PC-9 (cell line): Measurements from ENCODE around the gene SNURF. TPM values are rescaled to one million over a fixed set of nuclear protein-coding genes. Genes with fewer than 3 reads are reported as not detected.
"Not testable (repeated sequence)": the region's sequence is repeated elsewhere in the genome, so short reads cannot be mapped to it uniquely, and the experiment has no call there.

ENCODE experiments used
- BruUV-seq: library from RNA; stranded (reverse); fragments of 400-500 nt; replicated peaks from 2 replicates; lab custom pipeline; 2021; lab: Mats Ljungman, UMichigan
- CTCF ChIA-PET: fragments of 300-600 bp; sonication (Branson Sonifier 250); formaldehyde crosslinking; loops from one replicate; lab custom pipeline; 2022; ENCODE audit warnings: antibody characterized with exemption; lab: Charles Lee
- POLR2A ChIA-PET: fragments of 300-600 bp; sonication (Branson Sonifier 250); formaldehyde crosslinking; loops from one replicate; lab custom pipeline; 2022; ENCODE audit warnings: antibody characterized with exemption; ENCODE audit not compliant: unreplicated experiment; lab: Charles Lee
- DNase-seq, 2 experiments: peaks; one replicate each; pipeline versions ENCODE4 v3.0.0 to v3.0.0-alpha.2; 2015 to 2022; ENCODE audit warnings: mixed read lengths in 1 of 2
- H2AFZ ChIP-seq: fragments of 200-600 bp; sonication (generic); 2 replicates; pipeline ENCODE4 v1.8.1; 2017; ENCODE audit warnings: antibody characterized with exemption
- H3F3A ChIP-seq: fragments of 200-600 bp; sonication (generic); 2 replicates; pipeline ENCODE4 v1.8.1; 2017; ENCODE audit warnings: antibody characterized with exemption, mild to moderate bottlenecking, low read depth; ENCODE audit not compliant: insufficient read depth
- H3K27ac ChIP-seq: fragments of 200-600 bp; sonication (generic); 2 replicates; pipeline ENCODE4 v1.6.1; 2016; ENCODE audit warnings: mixed run types
- H3K27me3 ChIP-seq: fragments of 200-600 bp; sonication (generic); 2 replicates; pipeline ENCODE4 v1.6.1; 2016; ENCODE audit warnings: low read depth, mixed run types; ENCODE audit not compliant: insufficient read depth
- H3K36me3 ChIP-seq: fragments of 200-600 bp; sonication (generic); 2 replicates; pipeline ENCODE4 v1.6.1; 2016; ENCODE audit warnings: low read depth, mixed run types
- H3K4me1 ChIP-seq: fragments of 200-600 bp; sonication (generic); replicated peaks from 2 replicates; pipeline ENCODE4 v1.6.1; 2016; ENCODE audit warnings: mixed run types; ENCODE audit not compliant: insufficient read depth
- H3K4me2 ChIP-seq: fragments of 200-600 bp; sonication (generic); 2 replicates; pipeline ENCODE4 v1.6.1; 2017; ENCODE audit warnings: mixed run types
- H3K4me3 ChIP-seq: fragments of 200-600 bp; sonication (generic); 2 replicates; pipeline ENCODE4 v1.6.1; 2016; ENCODE audit warnings: mixed run types
- H3K79me2 ChIP-seq: fragments of 200-600 bp; sonication (generic); 2 replicates; pipeline ENCODE4 v1.6.1; 2017; ENCODE audit warnings: low read depth, mixed run types
- H3K9me2 ChIP-seq: fragments of 200-600 bp; sonication (generic); 2 replicates; pipeline ENCODE4 v1.8.1; 2017; ENCODE audit warnings: mild to moderate bottlenecking; ENCODE audit not compliant: insufficient read depth
- H3K9me3 ChIP-seq: fragments of 200-600 bp; sonication (generic); 2 replicates; pipeline ENCODE4 v1.8.1; 2016; ENCODE audit warnings: low read depth; ENCODE audit not compliant: insufficient read depth
- H4K20me1 ChIP-seq: fragments of 200-600 bp; sonication (generic); 2 replicates; pipeline ENCODE4 v1.8.1; 2017; ENCODE audit not compliant: insufficient read depth
- EZH2 ChIP-seq: fragments of 200-600 bp; sonication (generic); IDR thresholded peaks from 2 replicates; pipeline ENCODE4 v1.8.0; 2017; ENCODE audit warnings: antibody characterized with exemption, low read depth
- intact Hi-C: fragments of 100-400 bp; cut with micrococcal nuclease; formaldehyde crosslinking; loops from one replicate; pipeline ENCODE4 v1.10.0; 2022; ENCODE audit not compliant: unreplicated experiment
- total RNA-seq: library from RNA; stranded (reverse); gene quantifications from 2 replicates; pipeline ENCODE4 v1.2.3, GENCODE V29; 2021
- TF ChIP-seq, protein P1 (sequence below): fragments of 200-600 bp; sonication (generic); conservative IDR thresholded peaks from 2 replicates; pipeline ENCODE4 v1.6.1; 2017; ENCODE audit warnings: mixed run types, antibody characterized with exemption, mild to moderate bottlenecking, moderate library complexity

SNURF gene
- total RNA-seq, 1 experiment from 2014 or later: 6.7 TPM

DNA sequence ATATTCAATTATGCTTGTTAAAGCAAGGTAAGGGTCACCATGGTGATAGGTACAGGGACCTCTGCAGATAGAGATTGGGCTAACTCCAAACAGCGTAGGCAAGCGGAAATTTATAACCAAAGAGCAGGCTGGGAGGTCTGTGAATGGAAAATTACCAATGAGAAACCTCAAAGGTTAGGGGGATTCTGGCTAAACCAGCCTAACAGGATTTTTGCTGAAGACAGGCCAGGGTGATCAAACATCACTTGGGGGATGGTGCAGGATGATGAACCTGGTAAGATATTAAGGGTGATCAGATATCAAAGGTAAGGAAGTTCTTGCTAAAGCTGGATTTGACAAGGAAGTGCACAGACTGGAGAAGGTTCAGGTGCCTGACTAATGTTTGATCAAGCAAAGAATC is 35.3 kb upstream of the SNURF start:
- Histone ChIP-seq H3K27me3 (no peaks in the 10 kb centered on the region), H3F3A (no peaks in the 10 kb centered on the region), H3K9me3 (no peaks in the 10 kb centered on the region), H3K4me1 (no peaks in the 10 kb centered on the region), H3K36me3 (no peaks in the 10 kb centered on the region), H4K20me1 (no peaks in the 10 kb centered on the region), H3K27ac (no peak overlapping the region), H3K9me2 (no peaks in the 10 kb centered on the region), H3K79me2 (no peaks in the 10 kb centered on the region), H3K4me2 (no peak overlapping the region), H3K4me3 (no peak overlapping the region), H2AFZ (no peak overlapping the region)
- POLR2A ChIA-PET: no interaction called here
- intact Hi-C loops: no loop called here
- no peak for DNase-seq
- TF ChIP-seq, protein P1, sequence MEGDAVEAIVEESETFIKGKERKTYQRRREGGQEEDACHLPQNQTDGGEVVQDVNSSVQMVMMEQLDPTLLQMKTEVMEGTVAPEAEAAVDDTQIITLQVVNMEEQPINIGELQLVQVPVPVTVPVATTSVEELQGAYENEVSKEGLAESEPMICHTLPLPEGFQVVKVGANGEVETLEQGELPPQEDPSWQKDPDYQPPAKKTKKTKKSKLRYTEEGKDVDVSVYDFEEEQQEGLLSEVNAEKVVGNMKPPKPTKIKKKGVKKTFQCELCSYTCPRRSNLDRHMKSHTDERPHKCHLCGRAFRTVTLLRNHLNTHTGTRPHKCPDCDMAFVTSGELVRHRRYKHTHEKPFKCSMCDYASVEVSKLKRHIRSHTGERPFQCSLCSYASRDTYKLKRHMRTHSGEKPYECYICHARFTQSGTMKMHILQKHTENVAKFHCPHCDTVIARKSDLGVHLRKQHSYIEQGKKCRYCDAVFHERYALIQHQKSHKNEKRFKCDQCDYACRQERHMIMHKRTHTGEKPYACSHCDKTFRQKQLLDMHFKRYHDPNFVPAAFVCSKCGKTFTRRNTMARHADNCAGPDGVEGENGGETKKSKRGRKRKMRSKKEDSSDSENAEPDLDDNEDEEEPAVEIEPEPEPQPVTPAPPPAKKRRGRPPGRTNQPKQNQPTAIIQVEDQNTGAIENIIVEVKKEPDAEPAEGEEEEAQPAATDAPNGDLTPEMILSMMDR: no peak
- TF ChIP-seq EZH2: no peak
- BruUV-seq: no TSS peak
- CTCF ChIA-PET: no interaction called here

DNA sequence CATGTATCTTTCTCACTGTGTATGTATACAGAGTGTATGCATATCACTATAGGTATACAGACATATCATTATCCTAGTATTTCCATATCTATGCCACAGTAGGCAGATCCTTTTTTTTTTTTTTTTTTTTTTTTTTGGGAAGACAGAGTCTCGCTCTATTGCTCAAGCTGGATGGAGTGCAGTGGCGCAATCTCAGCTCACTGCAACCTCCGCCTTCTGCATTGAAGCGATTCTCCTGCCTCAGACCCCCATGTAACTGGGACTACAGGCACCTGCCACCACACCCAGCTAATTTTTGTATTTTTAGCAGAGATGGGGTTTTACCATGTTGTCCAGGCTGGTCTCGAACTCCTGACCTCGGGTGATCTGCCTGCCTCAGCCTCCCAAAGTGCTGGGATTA is 32.0 kb upstream of the SNURF start:
- H3K79me2 ChIP-seq, H4K20me1 ChIP-seq, H3K9me3 ChIP-seq, CTCF ChIA-PET, H3K4me3 ChIP-seq, H3F3A ChIP-seq, BruUV-seq, H2AFZ ChIP-seq, DNase-seq, H3K36me3 ChIP-seq, H3K27ac ChIP-seq, POLR2A ChIA-PET, H3K4me1 ChIP-seq, H3K9me2 ChIP-seq, H3K4me2 ChIP-seq, intact Hi-C loops, H3K27me3 ChIP-seq: not testable (repeated sequence)

DNA sequence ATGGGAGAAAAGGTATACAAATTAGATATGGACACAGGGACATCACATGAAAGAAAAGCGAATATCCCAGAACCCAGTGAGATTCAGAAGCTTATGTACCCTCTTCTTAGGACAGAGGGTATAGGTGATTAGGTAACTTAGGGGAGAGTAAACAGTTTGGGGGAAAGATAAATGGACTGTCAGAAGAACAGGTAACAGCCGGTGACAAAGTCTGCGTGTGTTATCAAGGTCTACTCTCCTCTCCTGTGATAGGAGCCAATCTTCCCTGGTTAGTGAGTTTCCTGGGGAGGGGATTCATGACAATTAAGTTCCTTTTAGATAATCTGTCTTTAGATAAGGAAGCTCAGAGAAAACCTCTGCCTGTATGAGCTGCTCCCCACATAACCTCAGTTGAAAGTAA is 30.6 kb upstream of the SNURF start:
- Histone ChIP-seq H3K9me3 (no peaks in the 10 kb centered on the region), H3K4me1 (no peaks in the 10 kb centered on the region)
- CTCF ChIA-PET: no interaction called here

DNA sequence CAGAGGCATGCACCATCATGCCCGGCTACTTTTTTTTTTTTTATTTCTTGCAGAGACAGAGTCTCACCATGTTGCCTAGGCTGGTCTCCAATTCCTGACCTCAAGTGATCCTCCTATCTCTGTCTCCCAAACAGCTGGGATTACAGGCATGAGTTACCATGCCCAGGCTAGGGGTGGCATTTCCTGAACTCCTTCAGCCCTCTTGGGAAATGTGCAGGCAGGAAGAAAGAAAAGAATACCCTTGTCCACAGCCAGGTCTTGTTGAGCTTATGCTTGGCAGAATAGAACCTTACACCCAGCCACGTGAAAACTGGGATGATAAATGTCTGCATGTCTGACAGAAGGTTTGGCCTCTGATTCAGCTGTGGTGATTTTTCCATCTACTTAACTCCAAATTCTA is 30.2 kb upstream of the SNURF start:
- ChIA-PET POLR2A (no interaction called here), CTCF (no interaction called here)
- Histone ChIP-seq H3K4me3 (no peak overlapping the region), H3F3A (no peaks in the 10 kb centered on the region), H3K79me2 (no peaks in the 10 kb centered on the region), H3K9me3 (no peaks in the 10 kb centered on the region), H3K27me3 (no peaks in the 10 kb centered on the region), H3K4me2 (no peak overlapping the region), H3K36me3 (no peaks in the 10 kb centered on the region), H3K9me2 (no peaks in the 10 kb centered on the region), H3K27ac (no peak overlapping the region), H2AFZ (no peak overlapping the region), H4K20me1 (no peaks in the 10 kb centered on the region), H3K4me1 (no peaks in the 10 kb centered on the region)
- TF ChIP-seq EZH2: no peak
- TF ChIP-seq, protein P1: no peak
- DNase-seq: no peak
- no TSS peak for BruUV-seq
- intact Hi-C loops: no loop called here

More for the DNA sequence above, 30.6 kb upstream of the SNURF start:
- intact Hi-C loops: no loop called here
- no peak for DNase-seq
- H2AFZ ChIP-seq: no peak overlapping the region
- no peaks in the 10 kb centered on the region for H3K36me3 ChIP-seq
- H3K27me3 ChIP-seq: no peaks in the 10 kb centered on the region
- no peaks in the 10 kb centered on the region for H3K9me2 ChIP-seq
- no peaks in the 10 kb centered on the region for H3K79me2 ChIP-seq
- POLR2A ChIA-PET: no interaction called here
- no peaks in the 10 kb centered on the region for H4K20me1 ChIP-seq
- no peak for TF ChIP-seq EZH2
- TF ChIP-seq, protein P1: no peak
- BruUV-seq: no TSS peak
- no peak overlapping the region for H3K27ac ChIP-seq
- H3K4me2 ChIP-seq: no peak overlapping the region
- H3K4me3 ChIP-seq: no peak overlapping the region
- H3F3A ChIP-seq: no peaks in the 10 kb centered on the region

DNA sequence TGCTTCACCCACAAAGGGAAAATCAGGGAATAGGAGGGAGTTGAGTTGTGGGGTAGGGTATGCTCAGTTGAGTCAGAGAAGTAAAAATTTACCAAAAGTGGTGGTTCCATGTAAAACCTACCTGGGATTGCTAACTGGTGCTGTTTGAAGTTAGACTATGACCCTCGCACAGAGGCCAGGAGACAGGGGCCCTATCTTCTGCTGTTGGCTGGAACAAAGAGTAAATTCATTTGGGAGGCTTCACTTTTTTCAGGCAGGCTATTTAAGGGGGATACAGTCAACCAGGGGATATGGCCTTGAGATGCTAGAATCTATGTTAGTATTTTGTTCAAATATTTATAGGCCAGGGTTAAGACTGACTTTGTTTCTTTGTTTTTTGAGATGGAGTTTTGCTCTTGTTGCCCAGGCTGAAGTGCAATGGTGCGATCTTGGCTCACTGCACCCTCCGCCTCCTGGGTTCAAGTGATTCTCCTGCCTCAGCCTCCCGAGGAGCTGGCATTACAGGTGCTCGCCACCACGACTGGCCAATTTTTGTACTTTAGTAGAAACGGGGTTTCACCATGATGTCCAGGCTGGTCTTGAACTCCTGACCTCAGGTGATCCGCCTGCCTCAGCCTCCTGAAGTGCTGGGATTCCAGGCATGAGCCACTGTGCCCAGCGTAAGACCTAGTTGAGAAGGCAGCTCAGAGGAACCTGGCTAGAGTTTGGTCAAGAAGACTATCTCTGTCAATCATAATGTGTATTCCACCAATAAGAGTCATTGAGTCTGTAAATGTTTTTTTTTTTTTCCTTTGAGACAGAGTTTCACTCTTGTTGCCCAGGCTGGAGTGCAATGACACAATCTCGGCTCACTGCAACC is 22.7 kb upstream of the SNURF start:
- H3K36me3 ChIP-seq, POLR2A ChIA-PET, DNase-seq, intact Hi-C loops, H2AFZ ChIP-seq, H3F3A ChIP-seq, H3K4me1 ChIP-seq, H3K79me2 ChIP-seq, H3K27me3 ChIP-seq, H3K27ac ChIP-seq, H3K9me3 ChIP-seq, CTCF ChIA-PET, H4K20me1 ChIP-seq, H3K4me3 ChIP-seq, H3K4me2 ChIP-seq, BruUV-seq, H3K9me2 ChIP-seq: not testable (repeated sequence)
